SH-SY5Y (cell line): Measurements from ENCODE around the gene ZDHHC7.

Source experiments
- GATA2 ChIP-seq: IDR thresholded peaks from 2 replicates; pipeline ENCODE4 v1.6.1; 2011; ENCODE audit warnings: mild to moderate bottlenecking, low read depth, low read length
- GATA3 ChIP-seq: IDR thresholded peaks from 2 replicates; pipeline ENCODE4 v1.6.1; 2011; ENCODE audit warnings: low read depth, mild to moderate bottlenecking, low read length, moderate library complexity

Gene ZDHHC7

DNA sequence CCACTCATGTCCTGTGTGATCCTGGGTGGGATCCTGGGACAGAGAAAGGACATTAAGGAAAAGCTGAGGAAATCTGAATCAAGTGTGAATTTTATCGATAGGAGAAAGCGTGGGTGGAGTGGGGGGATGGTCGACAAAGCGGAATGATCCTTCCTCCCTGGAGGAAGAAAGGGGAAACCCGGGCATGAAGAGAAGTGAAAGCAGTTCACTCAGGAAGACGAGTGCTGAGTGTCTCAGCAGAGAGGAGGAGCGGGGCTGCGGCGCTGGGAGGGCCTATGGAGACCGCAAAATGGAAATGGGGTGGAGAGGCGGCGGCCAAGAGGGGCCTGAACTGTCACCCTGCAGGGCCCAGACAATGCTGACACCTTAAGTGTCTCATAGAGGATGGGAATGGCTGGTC, 8.7 kb downstream of the ZDHHC7 start:
- TF ChIP-seq GATA2 (no peak), GATA3 (no peak)

GRCh38 chr16:85002099-85002541, 9.2 kb downstream of the ZDHHC7 start:
- TF ChIP-seq GATA3 (no peak), GATA2 (no peak)

GRCh38 chr16:84999857-85000480, 11.4 kb downstream of the ZDHHC7 start:
- no peak for TF ChIP-seq GATA3
- no peak for TF ChIP-seq GATA2

DNA sequence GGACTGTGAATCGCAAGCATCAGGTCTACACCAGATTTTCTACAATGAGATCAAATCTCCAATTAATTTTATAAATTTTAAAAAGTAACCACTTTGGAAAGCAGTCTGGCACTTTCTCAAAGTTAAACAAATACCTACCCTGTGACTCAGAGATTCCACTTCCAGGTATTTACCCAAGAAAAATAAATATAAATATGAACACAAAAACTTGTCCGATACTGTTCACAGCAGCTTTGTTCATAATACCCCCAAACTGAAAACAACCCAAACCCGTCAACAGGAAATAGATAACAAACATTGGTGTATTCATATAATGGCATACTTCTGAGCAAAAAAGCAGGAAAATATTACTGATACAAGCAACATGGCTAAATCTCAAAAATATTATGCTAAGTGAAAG, 12.1 kb downstream of the ZDHHC7 start:
- TF ChIP-seq GATA3 (no peak), GATA2 (no peak)

- no peak for TF ChIP-seq GATA3
- TF ChIP-seq GATA2, result no peak
These were observed 15.0 kb downstream of the ZDHHC7 start for GRCh38 chr16:84996365-84996764.

DNA sequence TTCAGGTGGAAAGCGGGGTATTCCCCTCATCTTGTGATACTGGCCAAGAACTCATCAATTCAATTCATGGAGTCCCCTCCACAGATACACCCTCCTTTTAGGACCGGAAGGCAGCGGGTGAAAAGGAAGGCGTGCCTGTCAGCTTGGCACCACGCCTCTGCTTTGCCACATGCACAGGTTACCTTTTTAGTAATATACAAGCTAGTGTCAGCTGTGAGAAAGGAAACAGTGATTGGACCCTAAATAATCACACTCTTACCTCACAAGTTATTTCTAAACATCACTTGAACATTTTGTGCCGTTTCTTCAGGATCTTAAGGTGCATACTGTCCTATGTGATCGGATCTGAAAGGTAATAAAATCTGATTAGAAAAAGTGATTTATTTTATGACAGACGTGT, 15.7 kb downstream of the ZDHHC7 start:
- no peak for TF ChIP-seq GATA2
- no peak for TF ChIP-seq GATA3

DNA sequence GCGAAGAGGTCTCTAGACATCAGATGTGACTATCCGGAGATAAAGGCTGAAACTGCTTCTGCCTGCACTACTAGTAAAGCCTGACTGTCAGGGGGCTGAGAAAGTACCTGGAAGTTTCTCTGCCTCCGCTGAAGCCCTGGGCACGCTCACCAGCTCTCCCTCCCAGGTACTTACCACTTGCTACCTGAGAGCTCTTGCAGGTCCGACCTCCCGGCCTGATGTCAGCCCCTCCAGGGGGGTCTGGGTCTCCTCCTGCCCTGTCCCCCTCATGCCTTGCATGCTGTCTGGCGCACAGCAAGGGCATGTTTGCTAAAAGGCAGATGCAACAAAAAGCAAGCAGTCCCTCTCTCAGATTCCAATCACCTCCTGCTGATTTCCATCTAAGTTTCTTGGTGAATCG, 17.4 kb downstream of the ZDHHC7 start:
- no peak for TF ChIP-seq GATA3
- no peak for TF ChIP-seq GATA2

GRCh38 chr16:84992717-84993075, 18.6 kb downstream of the ZDHHC7 start:
- TF ChIP-seq GATA3, result no peak
- TF ChIP-seq GATA2, result no peak

- TF ChIP-seq GATA2 (no peak), GATA3 (no peak)
These were observed 20.6 kb downstream of the ZDHHC7 start for GRCh38 chr16:84990782-84991181.

DNA sequence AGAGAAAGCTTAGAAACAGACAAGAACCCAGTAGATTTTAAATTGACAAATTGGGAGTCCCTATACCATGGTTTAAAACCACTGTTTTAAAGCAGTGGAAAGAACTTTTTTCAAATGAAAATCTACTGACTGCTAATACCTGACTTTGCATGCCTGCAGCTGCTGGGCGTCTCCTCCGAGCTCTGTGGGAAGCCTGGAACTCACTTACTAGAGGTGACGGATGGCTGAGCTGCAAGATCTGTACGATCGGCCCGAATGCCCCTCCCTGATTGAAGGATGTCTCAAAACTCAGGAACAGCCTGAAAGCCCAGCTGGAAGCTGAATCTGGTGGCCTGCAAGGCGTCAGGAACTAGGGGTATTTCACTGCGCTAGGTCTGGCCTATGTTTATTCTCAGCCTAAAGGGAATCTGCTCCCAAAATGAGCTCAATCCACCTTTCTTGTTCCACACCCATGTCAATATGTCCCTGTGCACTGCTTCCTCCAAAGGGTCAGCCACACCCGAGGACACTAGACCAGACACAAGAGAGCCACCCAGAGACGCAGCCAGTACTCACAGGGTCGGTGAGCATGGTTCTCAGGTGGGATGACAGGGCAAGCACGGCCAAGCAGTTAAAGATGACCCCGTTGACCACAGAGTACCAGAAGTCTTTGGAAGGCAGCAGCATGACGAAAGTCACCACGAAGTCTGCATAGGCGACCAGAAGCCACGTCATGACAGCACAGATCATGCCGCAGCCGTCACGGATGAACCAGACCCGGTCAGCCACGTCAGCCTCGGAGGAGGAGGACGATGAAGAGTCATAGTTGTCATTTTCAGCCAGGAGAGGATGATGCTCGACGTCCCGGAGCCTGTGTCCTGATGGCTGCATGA, 21.4 kb downstream of the ZDHHC7 start:
- TF ChIP-seq GATA2 (no peak), GATA3 (no peak)

GRCh38 chr16:84988328-84989080, 22.8 kb downstream of the ZDHHC7 start:
- TF ChIP-seq GATA3, result no peak
- TF ChIP-seq GATA2, result no peak

- TF ChIP-seq GATA2 (no peak), GATA3 (no peak)
These were observed 24.5 kb downstream of the ZDHHC7 start for GRCh38 chr16:84986879-84987278.

DNA sequence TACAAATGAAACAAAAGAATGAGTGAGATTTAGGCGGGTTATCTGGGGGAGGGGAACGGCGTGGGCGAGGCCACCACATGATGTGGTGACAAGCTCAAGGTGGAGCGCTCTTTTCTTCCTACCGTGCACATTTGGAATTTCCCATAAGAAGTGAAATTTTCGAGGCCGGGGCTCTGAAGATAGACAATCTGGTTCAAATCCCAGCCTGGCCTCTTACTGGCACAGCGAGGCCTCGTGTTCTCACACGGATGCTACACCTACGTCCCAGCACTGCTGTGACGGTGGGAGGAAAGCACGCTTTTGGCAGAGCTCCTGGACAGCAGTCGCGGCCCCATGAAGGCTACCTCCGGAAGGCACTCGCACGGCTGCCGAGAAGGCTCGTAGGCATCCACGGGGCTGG, 25.2 kb downstream of the ZDHHC7 start:
- TF ChIP-seq GATA3 (no peak), GATA2 (no peak)
